GM12878 (cell line): Measurements from ENCODE around the gene MSI2. TPM values are rescaled to one million over a fixed set of nuclear protein-coding genes. Genes with fewer than 3 reads are reported as not detected.

Experiments
- CEBPB ChIP-seq, 2 experiments: fragments of 150-350 bp in 1 of 2; IDR thresholded peaks; 2 replicates each; pipeline ENCODE4 v1.6.1; 2012 to 2014; ENCODE audit warnings: low read depth in 2 of 2, low read length in 2 of 2, borderline replicate concordance in 1 of 2, inconsistent platforms in 1 of 2
- CEBPZ ChIP-seq: fragments of 150-350 bp; IDR thresholded peaks from 2 replicates; pipeline ENCODE4 v1.6.1; 2016; ENCODE audit warnings: low read depth, low read length
- CHD2 ChIP-seq: IDR thresholded peaks from 2 replicates; pipeline ENCODE4 v1.6.1; 2011; ENCODE audit warnings: low read depth, low read length, improper control_type of control experiment, borderline replicate concordance
- DPF2 ChIP-seq: fragments of 450-650 bp; IDR thresholded peaks from 2 replicates; pipeline ENCODE4 v1.6.1; 2017; ENCODE audit warnings: mild to moderate bottlenecking
- HSF1 ChIP-seq: fragments of 150-350 bp; IDR thresholded peaks from 2 replicates; pipeline ENCODE4 v1.6.1; 2014; ENCODE audit warnings: mild to moderate bottlenecking, low read depth, low read length
- JUNB ChIP-seq: IDR thresholded peaks from 2 replicates; pipeline ENCODE4 v1.6.1; 2016; ENCODE audit warnings: antibody characterized with exemption, mild to moderate bottlenecking
- NFYB ChIP-seq: IDR thresholded peaks from 2 replicates; pipeline ENCODE4 v1.6.1; 2011; ENCODE audit warnings: low read depth, mild to moderate bottlenecking, low read length, improper control_type of control experiment, moderate library complexity; ENCODE audit not compliant: insufficient read depth
- PAX8 ChIP-seq: fragments of 450-650 bp; IDR thresholded peaks from 2 replicates; pipeline ENCODE4 v1.6.1; 2017; ENCODE audit warnings: mild to moderate bottlenecking, moderate library complexity
- RCOR1 ChIP-seq: conservative IDR thresholded peaks from 2 replicates; pipeline ENCODE4 v1.6.1; 2012; ENCODE audit warnings: low read depth, low read length, improper control_type of control experiment
- REST ChIP-seq: IDR thresholded peaks from 2 replicates; pipeline ENCODE4 v1.6.1; 2012; ENCODE audit warnings: mild to moderate bottlenecking, low read depth, low read length
- SMAD5 ChIP-seq: IDR thresholded peaks from 2 replicates; pipeline ENCODE4 v1.6.1; 2016; ENCODE audit warnings: antibody characterized with exemption, low read depth
- TBL1XR1 ChIP-seq: IDR thresholded peaks from 2 replicates; pipeline ENCODE4 v1.6.1; 2012; ENCODE audit warnings: low read depth, low read length, improper control_type of control experiment
- WRNIP1 ChIP-seq: IDR thresholded peaks from 2 replicates; pipeline ENCODE4 v1.6.1; 2011; ENCODE audit warnings: low read depth, low read length, improper control_type of control experiment, borderline replicate concordance
- ZNF207 ChIP-seq: fragments of 450-650 bp; IDR thresholded peaks from 2 replicates; pipeline ENCODE4 v1.6.1; 2014; ENCODE audit warnings: antibody characterized with exemption, mild to moderate bottlenecking, borderline replicate concordance
- ZNF274 ChIP-seq: IDR thresholded peaks from one replicate; pipeline ENCODE4 v1.8.0; 2011; ENCODE audit not compliant: insufficient read length, insufficient read depth
- ZNF687 ChIP-seq: fragments of 450-650 bp; IDR thresholded peaks from 2 replicates; pipeline ENCODE4 v1.6.1; 2017; ENCODE audit warnings: mild to moderate bottlenecking, moderate library complexity
- polyA plus RNA-seq, 11 experiments: library from polyadenylated mRNA; depleted of rRNA in 4 of 11; unstranded in 6 of 11; stranded (reverse) in 5 of 11; fragments of >200 nt; fragmentation: Nextera tagmentation in 4 of 11; fragmentation: Illumina TruSeq in 1 of 11; extraction: Ambion mirVana in 4 of 11; extraction: Trizol in 1 of 11; gene quantifications; 1 replicate in 1 of 11; 2 replicates in 10 of 11; pipeline versions ENCODE4 v1.2.1 to v1.2.3, GENCODE V29; 2011 to 2016; ENCODE audit warnings: inconsistent platforms in 2 of 11, missing spikeins in 2 of 11, low read depth in 1 of 11
- total RNA-seq, 4 experiments: library from RNA; depleted of rRNA in 3 of 4; stranded (reverse); fragments of >200 nt in 3 of 4; fragmentation: Illumina TruSeq in 1 of 4; extraction: Trizol in 1 of 4; gene quantifications; 2 replicates each; pipeline versions ENCODE4 v1.2.1 to v1.2.3, GENCODE V29; 2013 to 2021

MSI2 gene
- total and polyA plus RNA-seq, 10 of the 15 experiments (the other 5 are each of a cell fraction or from before 2014, with no cell fraction given) = 6.1 to 76.1 (median 42.0) TPM

GRCh38 chr17:57463103-57463885, 207.0 kb downstream of the MSI2 start (continued):
- peak; percentile 22; the same call in 1 of the 2 replicates for TF ChIP-seq REST
- TF ChIP-seq JUNB = peak; percentile 97
- peak; percentile 77; the same call in 1 of the 2 replicates for TF ChIP-seq NFYB
- TF ChIP-seq RCOR1 = 0 out of 2 replicates have a peak, but pooled peaks have one; percentile 42
- TF ChIP-seq ZNF207 = no peak
- no peak for TF ChIP-seq CEBPZ
- TF ChIP-seq SMAD5 = peak; percentile 81; the same call in 1 of the 2 replicates
- TF ChIP-seq WRNIP1 = no peak
- TF ChIP-seq CEBPB (IDR thresholded peaks at IDR 0.05; ENCODE audit: borderline replicate concordance in 1 of 2, low read depth in 2 of 2, low read length in 2 of 2) = no peak
- TF ChIP-seq PAX8 = no peak
- peak; percentile 88 for TF ChIP-seq ZNF687
- TF ChIP-seq TBL1XR1 = 0 out of 2 replicates have a peak, but pooled peaks have one; percentile 22
- peak; percentile 80 for TF ChIP-seq HSF1
- TF ChIP-seq ZNF274 = no peak
- peak; percentile 97 for TF ChIP-seq DPF2
- TF ChIP-seq CHD2 = peak; percentile 64; the same call in 1 of the 2 replicates
